ENCODE data around the gene HSPA4.

The HSPA4 gene

GRCh38 chr5:133062276-133062675, 10.5 kb downstream of the HSPA4 start:
- Histone ChIP-seq H3K4me3 (no peak overlapping the region), H3K27ac (no peak overlapping the region)
- TF ChIP-seq CTCF (IDR thresholded peaks at IDR 0.05) = no peak
- no peak for DNase-seq (ENCODE audit: low spot score)

- TF ChIP-seq CTCF (IDR thresholded peaks at IDR 0.05) = no peak
- no peak for DNase-seq (ENCODE audit: low spot score)
- Histone ChIP-seq H3K27ac (no peak overlapping the region), H3K4me3 (no peak overlapping the region)
Measured at GRCh38 chr5:133063965-133064364, 12.2 kb downstream of the HSPA4 start.

- H3K27ac ChIP-seq = no peak overlapping the region
- TF ChIP-seq CTCF (IDR thresholded peaks at IDR 0.05) = no peak
- DNase-seq (ENCODE audit: low spot score) = no peak
Measured at GRCh38 chr5:133065471-133065870, 13.7 kb downstream of the HSPA4 start.

GRCh38 chr5:133066045-133066444, 14.2 kb downstream of the HSPA4 start:
- DNase-seq (ENCODE audit: low spot score) = no peak
- no peak overlapping the region for H3K4me3 ChIP-seq
- no peak overlapping the region for H3K27ac ChIP-seq
- TF ChIP-seq CTCF (IDR thresholded peaks at IDR 0.05) = no peak

More at GRCh38 chr5:133065471-133065870, 13.7 kb downstream of the HSPA4 start:
- no peak overlapping the region for H3K4me3 ChIP-seq

GRCh38 chr5:133072021-133072420, 20.2 kb downstream of the HSPA4 start:
- Histone ChIP-seq H3K27ac (no peak overlapping the region), H3K4me3 (no peak overlapping the region)
- no peak for DNase-seq (ENCODE audit: low spot score)
- no peak for TF ChIP-seq CTCF (IDR thresholded peaks at IDR 0.05)

- peak overlapping the region; percentile 33 to 81 for H3K27ac ChIP-seq
- DNase-seq (ENCODE audit: low spot score) = no peak
- TF ChIP-seq CTCF (IDR thresholded peaks at IDR 0.05) = no peak
- H3K4me3 ChIP-seq = no peak overlapping the region
Measured at GRCh38 chr5:133075572-133076536, 24.0 kb downstream of the HSPA4 start.

GRCh38 chr5:133079048-133079447, 27.2 kb downstream of the HSPA4 start:
- Histone ChIP-seq H3K4me3 (no peak overlapping the region), H3K27ac (no peak overlapping the region)
- no peak for DNase-seq (ENCODE audit: low spot score)
- TF ChIP-seq CTCF (IDR thresholded peaks at IDR 0.05) = no peak
